WI38 (cell line): ENCODE data around the gene GALNT2.

Experiments
- H3K4me3 ChIP-seq: 2 replicates; pipeline ENCODE4 v1.5.1; 2011; ENCODE audit warnings: low read depth, mild to moderate bottlenecking, control low read depth, low read length
- TF ChIP-seq, protein P1 (sequence below): IDR thresholded peaks from 2 replicates; pipeline ENCODE4 v1.5.1; 2012; ENCODE audit warnings: low read depth, mild to moderate bottlenecking, control low read depth, low read length

Gene GALNT2

DNA sequence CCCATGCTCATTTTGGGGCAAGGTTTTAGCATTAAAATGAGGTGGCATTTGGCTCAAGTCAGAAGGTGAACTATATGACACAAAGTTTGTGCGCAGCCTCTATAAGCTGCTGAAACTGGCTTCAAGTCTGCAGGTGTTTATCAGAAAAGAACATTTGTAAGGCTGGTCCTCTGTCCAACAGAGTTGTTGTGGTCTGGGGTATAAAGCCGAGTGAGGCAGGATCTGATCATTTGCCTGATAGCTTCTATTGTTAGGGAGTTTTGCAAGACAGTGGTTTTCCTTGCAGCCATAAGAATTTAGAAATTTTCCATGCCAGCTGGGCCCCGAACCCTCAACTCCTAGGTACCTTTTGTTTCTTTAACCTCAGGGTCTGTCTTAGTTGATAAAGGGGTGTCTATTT is 228.3 kb downstream of the GALNT2 start:
- TF ChIP-seq, protein P1, sequence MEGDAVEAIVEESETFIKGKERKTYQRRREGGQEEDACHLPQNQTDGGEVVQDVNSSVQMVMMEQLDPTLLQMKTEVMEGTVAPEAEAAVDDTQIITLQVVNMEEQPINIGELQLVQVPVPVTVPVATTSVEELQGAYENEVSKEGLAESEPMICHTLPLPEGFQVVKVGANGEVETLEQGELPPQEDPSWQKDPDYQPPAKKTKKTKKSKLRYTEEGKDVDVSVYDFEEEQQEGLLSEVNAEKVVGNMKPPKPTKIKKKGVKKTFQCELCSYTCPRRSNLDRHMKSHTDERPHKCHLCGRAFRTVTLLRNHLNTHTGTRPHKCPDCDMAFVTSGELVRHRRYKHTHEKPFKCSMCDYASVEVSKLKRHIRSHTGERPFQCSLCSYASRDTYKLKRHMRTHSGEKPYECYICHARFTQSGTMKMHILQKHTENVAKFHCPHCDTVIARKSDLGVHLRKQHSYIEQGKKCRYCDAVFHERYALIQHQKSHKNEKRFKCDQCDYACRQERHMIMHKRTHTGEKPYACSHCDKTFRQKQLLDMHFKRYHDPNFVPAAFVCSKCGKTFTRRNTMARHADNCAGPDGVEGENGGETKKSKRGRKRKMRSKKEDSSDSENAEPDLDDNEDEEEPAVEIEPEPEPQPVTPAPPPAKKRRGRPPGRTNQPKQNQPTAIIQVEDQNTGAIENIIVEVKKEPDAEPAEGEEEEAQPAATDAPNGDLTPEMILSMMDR, result no peak
- H3K4me3 ChIP-seq, result no peak overlapping the region

DNA sequence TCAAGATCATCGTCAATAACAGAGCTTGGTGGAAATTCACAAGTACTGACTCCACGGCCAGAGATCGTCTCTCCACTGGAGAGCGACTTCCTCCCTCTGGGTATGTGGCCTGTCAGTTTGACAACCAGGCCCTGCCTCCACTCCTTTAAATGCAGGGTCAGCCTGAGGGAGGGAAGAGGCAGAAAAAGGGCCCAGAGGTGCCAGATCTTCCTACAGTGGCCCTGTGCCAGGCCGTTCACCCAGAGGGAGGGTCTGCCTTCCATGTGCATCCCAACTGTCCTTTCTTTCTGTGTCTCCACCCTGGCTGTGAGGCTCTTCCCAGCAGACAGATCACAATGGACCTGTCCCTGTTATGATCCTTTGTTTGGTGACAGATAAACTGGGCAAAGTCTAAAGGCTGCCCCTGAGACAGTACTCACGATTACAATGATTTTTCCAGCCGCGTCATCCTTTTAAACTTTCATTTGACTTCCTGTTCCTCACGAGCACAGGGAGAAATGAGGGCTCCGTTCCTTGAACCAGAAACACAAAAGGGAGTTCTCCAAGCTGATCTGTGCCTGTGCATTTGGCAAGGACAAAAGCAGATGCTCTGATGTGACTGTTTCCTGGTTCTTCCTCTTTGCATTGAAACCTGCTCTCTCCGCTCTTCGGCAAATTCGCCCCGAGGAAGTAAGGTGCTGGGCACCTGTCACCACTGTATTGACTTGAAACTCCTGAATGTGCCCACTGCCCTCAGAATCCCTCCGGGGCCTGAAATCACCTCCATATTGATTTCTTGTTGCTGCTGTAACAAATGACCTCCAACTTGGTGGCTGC is 232.4 kb downstream of the GALNT2 start:
- TF ChIP-seq, protein P1, result no peak
- no peak overlapping the region for H3K4me3 ChIP-seq

DNA sequence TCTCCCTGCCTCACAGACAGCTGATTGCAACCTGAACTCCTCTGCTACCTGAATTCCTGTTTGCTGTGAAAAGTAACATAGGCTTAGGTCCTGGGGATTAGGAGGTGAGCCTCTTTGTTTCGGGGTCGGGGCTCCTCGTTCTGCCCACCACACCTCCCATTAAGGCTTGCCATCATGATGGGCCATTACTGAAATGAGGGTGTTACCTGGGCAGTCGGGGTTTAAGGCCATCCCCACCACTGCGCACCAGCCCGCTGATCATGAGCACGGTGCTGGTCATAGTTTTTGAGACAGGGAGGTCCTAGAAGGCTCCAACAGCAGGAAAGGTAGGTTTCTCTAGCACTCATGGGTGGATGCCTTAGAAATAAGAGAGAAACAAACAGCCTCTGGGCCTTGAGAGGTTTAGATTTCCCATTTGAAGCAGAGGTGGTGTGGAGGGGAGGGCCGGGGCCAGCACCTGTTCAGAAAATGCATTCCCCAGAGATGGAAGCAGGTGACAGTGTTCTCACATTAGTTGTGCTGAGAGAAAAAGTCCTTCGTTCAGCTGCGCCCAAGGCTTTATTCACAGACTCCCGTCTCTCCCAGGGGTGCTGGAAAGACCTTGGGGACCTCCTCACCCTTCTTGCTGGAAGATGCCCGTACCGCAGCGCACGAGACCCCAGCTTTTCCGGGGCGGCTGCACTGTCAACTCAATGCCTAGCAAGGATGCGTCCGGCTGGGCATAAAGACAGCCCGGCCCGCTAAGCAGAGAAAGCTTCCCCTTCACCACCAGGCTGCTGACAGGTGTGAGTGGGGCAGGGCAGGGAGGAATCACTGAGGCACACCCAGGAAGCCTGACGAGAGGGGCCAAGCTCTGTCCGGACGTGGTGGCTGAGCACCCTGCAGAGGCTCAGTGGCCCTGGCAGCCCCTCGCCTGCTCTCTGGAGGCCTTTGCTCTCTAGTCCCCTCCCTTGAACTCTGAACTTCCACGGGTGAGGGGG is 233.6 kb downstream of the GALNT2 start:
- TF ChIP-seq, protein P1, result no peak
- no peak overlapping the region for H3K4me3 ChIP-seq

GRCh38 chr1:230301322-230301721 is 234.3 kb downstream of the GALNT2 start:
- no peak overlapping the region for H3K4me3 ChIP-seq
- TF ChIP-seq, protein P1, result no peak

- TF ChIP-seq, protein P1, result no peak
- H3K4me3 ChIP-seq, result no peak overlapping the region
These were observed 234.8 kb downstream of the GALNT2 start for GRCh38 chr1:230301822-230302221.

GRCh38 chr1:230303069-230303468 is 236.0 kb downstream of the GALNT2 start:
- H3K4me3 ChIP-seq, result no peak overlapping the region
- TF ChIP-seq, protein P1, result no peak

DNA sequence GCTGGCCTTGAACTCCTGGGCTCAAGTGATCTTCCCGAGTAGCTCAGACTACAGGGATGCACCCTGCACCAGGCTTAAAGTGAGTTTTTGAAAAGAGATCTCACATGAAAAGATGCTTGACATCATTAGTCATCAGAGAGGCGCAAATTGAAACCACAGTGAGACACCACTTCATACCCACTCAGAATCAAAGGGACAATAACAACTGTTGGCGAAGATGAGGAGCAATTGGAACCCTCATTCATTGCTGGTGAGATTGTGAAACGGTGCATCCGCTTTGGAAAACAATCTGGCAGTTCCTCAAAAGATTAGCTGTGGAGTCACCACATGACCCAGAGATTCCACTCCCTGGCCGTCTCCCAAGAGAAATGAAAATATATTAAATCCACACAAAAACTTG is 236.8 kb downstream of the GALNT2 start:
- H3K4me3 ChIP-seq, result no peak overlapping the region
- TF ChIP-seq, protein P1, result no peak
